GM12891 (cell line): Measurements from ENCODE around the gene DTNBP1. TPM values are rescaled to one million over a fixed set of nuclear protein-coding genes. Genes with fewer than 3 reads are reported as not detected.

Source experiments
- DNase-seq: peaks from one replicate; pipeline ENCODE4 v3.0.0; 2011; ENCODE audit warnings: low spot score; ENCODE audit not compliant: insufficient read length
- FAIRE-seq: peaks from 2 replicates; lab custom pipeline; 2011; peaks lifted over from hg19 to GRCh38; lab: Jason Lieb, UNC
- PAX5 ChIP-seq: IDR thresholded peaks from 2 replicates; pipeline ENCODE4 v1.6.1; 2011; ENCODE audit warnings: low read length, moderate library complexity, mild to moderate bottlenecking; ENCODE audit not compliant: insufficient read depth, severe bottlenecking
- POLR2A ChIP-seq: IDR thresholded peaks from 2 replicates; pipeline ENCODE4 v1.6.1; 2011; ENCODE audit warnings: low read depth, low read length, control low read depth
- POLR2AphosphoS5 ChIP-seq: IDR thresholded peaks from 2 replicates; pipeline ENCODE4 v1.6.1; 2011; ENCODE audit warnings: low read depth, low read length, control low read depth
- POU2F2 ChIP-seq: IDR thresholded peaks from 2 replicates; pipeline ENCODE4 v1.6.1; 2011; ENCODE audit warnings: low read depth, mild to moderate bottlenecking, control low read depth, low read length, moderate library complexity
- SPI1 ChIP-seq: IDR thresholded peaks from 2 replicates; pipeline ENCODE4 v1.6.1; 2011; ENCODE audit warnings: low read depth, low read length, control low read depth
- TAF1 ChIP-seq: IDR thresholded peaks from 2 replicates; pipeline ENCODE4 v1.6.1; 2011; ENCODE audit warnings: low read depth, low read length, control low read depth
- polyA plus RNA-seq: library from polyadenylated mRNA; unstranded; fragments of >200 nt; gene quantifications from one replicate; pipeline ENCODE4 v1.2.1, GENCODE V29; 2012; ENCODE audit warnings: low read depth, missing spikeins, inconsistent platforms; ENCODE audit not compliant: missing spikeins

DTNBP1 gene
- 19.3 TPM for polyA plus RNA-seq

DNA sequence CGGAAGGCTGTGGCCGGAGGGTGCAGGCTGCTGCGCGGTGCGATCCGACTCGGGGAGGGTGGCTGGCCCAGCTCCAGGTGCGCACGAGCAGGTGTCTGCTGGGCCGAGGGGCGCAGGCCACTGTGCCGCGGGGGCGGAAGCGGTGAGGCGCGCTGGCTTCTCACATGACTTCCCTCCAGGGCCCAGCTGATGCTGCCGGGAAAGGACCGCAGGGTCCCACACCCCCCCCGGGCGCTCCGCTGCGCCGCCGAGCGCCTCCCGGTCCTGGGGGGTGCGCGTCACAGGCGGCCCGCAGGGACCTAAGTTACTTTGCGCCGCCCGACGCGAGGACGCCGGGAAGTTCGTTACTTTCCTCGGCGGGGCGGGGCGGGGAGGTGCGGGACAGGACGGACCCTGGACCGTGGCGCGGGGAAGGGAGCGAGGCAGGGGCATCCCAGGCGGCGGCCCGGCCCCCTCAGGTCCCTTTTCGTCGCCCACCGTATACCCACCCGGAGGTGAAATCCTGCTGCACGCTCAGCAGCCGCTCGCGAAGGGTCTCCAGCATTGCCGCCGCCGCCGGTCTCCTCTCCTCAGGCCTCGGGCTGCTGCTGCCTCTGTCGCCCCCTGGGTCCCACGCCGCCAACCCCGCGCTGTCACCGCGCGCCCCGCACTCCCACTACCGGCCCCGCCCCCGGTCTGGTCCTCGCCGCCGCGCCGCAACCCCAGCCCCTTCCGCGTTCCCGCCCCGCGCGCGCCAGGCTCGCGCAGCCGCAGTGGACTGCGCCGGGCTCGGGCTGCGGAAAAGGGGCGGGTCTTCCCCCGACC lies at the start of gene DTNBP1:
TSS of gene DTNBP1 (minus strand) at position 703 of the 804 bp plus-strand sequence. CDS start at position 544, 159 bp downstream.
- TF ChIP-seq TAF1 (no peak), POLR2A (0 out of 2 replicates have a peak, but pooled peaks have one; percentile 21), POLR2AphosphoS5 (no peak), POU2F2 (no peak), SPI1 (0 out of 2 replicates have a peak, but pooled peaks have one; percentile 39), PAX5 (no peak)
- FAIRE-seq: peak; percentile 93
- peak; percentile 82 for DNase-seq

- FAIRE-seq (no peak), DNase-seq (no peak)
- no peak for TF ChIP-seq SPI1
- no peak for TF ChIP-seq TAF1
- no peak for TF ChIP-seq POLR2AphosphoS5
- TF ChIP-seq POU2F2: no peak
- TF ChIP-seq PAX5: no peak
- no peak for TF ChIP-seq POLR2A
These were observed 46.9 kb upstream of the DTNBP1 start for GRCh38 chr6:15709651-15710269.

DNA sequence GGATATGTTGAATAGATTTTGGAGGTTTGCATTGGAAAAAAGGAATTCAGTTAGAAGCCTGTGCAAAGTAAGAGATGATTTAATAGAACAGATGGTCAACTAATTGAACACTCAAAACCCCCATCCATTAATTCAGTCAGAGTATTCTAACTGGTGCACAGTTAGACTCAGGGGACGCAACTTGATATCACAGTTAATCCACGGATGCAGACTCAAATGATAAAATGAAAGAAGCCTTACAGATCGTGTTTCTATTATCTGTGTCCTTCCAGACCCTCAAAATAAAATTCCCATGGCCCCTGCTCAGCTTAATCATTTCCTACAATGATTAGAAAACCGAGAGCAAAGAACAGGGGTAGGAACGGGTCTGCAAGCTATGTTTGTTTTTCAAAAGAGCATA lies 45.4 kb upstream of the DTNBP1 start:
- TF ChIP-seq POLR2AphosphoS5 (no peak), TAF1 (no peak), PAX5 (no peak), POLR2A (no peak), SPI1 (no peak), POU2F2 (no peak)
- DNase-seq (no peak), FAIRE-seq (no peak)

DNA sequence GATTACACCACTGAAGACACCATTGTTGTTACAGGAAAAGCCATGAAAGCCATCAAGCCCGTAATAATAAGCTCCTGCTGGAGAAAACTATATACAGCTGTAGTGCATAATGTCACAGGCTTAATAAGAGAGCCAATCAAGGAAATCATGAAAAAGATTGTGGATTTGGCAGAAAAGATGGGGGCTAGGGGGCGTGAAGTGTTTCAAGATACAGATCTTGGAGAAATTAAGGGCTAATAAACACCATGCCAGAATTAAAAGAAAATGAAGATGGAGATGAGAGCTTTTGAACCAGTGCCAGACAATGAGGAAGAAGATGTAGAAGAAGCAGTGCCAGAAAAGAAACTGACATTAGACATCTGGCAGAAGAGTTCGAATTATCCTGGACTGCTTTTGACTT lies 43.2 kb upstream of the DTNBP1 start:
- FAIRE-seq (no peak), DNase-seq (no peak)
- TF ChIP-seq PAX5 (no peak), POU2F2 (no peak), POLR2A (no peak)

GRCh38 chr6:15698471-15698870 lies 35.6 kb upstream of the DTNBP1 start:
- no peak for FAIRE-seq
- TF ChIP-seq SPI1: no peak
- DNase-seq: no peak

- FAIRE-seq (peak; percentile 51), DNase-seq (no peak)
- TF ChIP-seq SPI1 (peak; percentile 58), POU2F2 (no peak), POLR2A (no peak), TAF1 (no peak), PAX5 (no peak)
These were observed 35.1 kb upstream of the DTNBP1 start for GRCh38 chr6:15697895-15698294.

- DNase-seq (peak; percentile 68), FAIRE-seq (peak; percentile 97)
- TF ChIP-seq TAF1 (no peak), SPI1 (no peak), POLR2A (no peak), PAX5 (peak; percentile 14), POLR2AphosphoS5 (no peak), POU2F2 (peak; percentile 65; the same call in 1 of the 2 replicates)
These were observed 28.5 kb upstream of the DTNBP1 start for GRCh38 chr6:15691250-15691869.

GRCh38 chr6:15690510-15690909 lies 27.7 kb upstream of the DTNBP1 start:
- TF ChIP-seq POLR2AphosphoS5 (no peak), PAX5 (no peak), TAF1 (no peak), POLR2A (no peak), SPI1 (no peak), POU2F2 (no peak)
- no peak for DNase-seq
- FAIRE-seq: no peak

DNA sequence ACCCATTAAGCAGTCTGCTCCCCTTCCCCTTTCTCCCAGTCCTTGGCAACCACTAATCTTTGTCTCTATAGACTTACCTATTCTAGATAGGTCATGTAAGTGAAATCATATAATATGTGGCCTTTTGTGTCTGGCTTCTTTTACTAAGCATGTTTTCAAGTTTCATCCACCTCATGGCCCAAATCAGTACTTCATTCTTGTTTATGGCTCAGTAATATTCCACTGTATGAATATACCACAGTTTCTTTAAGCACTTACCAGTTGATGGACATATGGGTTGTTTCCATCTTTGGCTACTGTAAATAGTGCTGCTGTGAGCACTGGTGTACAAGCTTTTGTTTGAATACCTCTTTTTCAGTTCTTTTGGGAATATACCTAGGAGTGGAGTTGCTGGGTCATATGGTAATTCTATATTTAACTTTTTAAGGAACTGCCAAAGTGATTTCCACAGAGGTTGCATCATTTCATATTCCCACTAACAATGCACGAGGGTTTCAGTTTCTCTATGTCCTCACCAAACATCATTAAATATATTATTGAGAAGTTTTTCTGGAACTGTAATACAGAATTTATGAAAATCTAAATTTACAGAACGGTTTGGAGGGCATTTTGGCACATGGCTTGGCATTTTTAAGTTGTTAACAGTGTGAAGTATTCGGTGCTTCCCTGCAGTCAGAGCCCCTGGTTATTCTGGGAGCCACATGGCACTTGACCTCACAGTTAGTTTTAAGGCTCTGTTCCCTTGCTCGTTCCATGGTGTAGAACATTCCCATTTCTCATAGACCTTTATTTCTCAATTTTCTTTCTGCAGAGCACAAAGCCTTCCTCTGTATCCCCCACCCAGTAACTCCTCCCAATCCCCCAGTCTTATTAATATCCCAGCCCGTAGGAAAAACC lies 27.0 kb upstream of the DTNBP1 start:
- DNase-seq: no peak

More for the DNA sequence above, 27.0 kb upstream of the DTNBP1 start:
- TF ChIP-seq POU2F2 (no peak), SPI1 (no peak), POLR2AphosphoS5 (no peak)
- no peak for FAIRE-seq
